Measurements from ENCODE around the gene TBC1D22A. TPM values are rescaled to one million over a fixed set of nuclear protein-coding genes. Genes with fewer than 3 reads are reported as not detected.
A peak's percentile ranks its signal among the peaks of the same experiment; 100 is the strongest.

The TBC1D22A gene
- 10 to 100 TPM; 38.5 to 41.0 TPM for total RNA-seq

GRCh38 chr22:46762238-46763050, at the start of gene TBC1D22A:
Gene TBC1D22A, plus strand, starts transcription at chr22:46762650. Its CDS starts 137 bp downstream, at chr22:46762787.
- Mint-ChIP-seq H3K9me3 (no peaks in the 10 kb centered on the region), H3K36me3 (ENCODE audit: low read depth) (peaks cover 28% of the 10 kb centered on the region), H3K27me3 (no peaks in the 10 kb centered on the region), H3K27ac (peak within 1 kb of the TSS; percentile 92), H3K4me1 (peaks cover 58% of the 10 kb centered on the region), H3K4me3 (peak within 1 kb of the TSS; percentile 98)
- DNase-seq, result peak; percentile 95
- ChIA-PET CTCF (interaction anchor here (0.7 to 9.7 kb wide), 9 partner anchors 12 to 199 kb away, joined by 3 to 178 read pairs (median 4); partner anchors contain the start of gene CERK), POLR2A (interaction anchor here (0.5 to 4.3 kb wide), 23 partner anchors 9 to 1166 kb away, joined by 3 to 75 read pairs (median 5); partner anchors contain the start of gene CERK)

GRCh38 chr22:46714550-46714949, 47.9 kb upstream of the TBC1D22A start:
- Mint-ChIP-seq H3K27ac (no peak overlapping the region), H3K36me3 (ENCODE audit: low read depth) (peaks cover 63% of the 10 kb centered on the region), H3K4me1 (no peaks in the 10 kb centered on the region), H3K27me3 (no peaks in the 10 kb centered on the region), H3K9me3 (no peaks in the 10 kb centered on the region), H3K4me3 (no peak overlapping the region)
- no peak for DNase-seq
- ChIA-PET CTCF (no interaction called here), POLR2A (no interaction called here)

GRCh38 chr22:46719921-46720320, 42.5 kb upstream of the TBC1D22A start:
- Mint-ChIP-seq H3K27me3 (no peaks in the 10 kb centered on the region), H3K4me1 (no peaks in the 10 kb centered on the region), H3K36me3 (ENCODE audit: low read depth) (peaks cover 51% of the 10 kb centered on the region), H3K4me3 (no peak overlapping the region), H3K9me3 (no peaks in the 10 kb centered on the region), H3K27ac (no peak overlapping the region)
- POLR2A ChIA-PET, result no interaction called here
- DNase-seq, result no peak
- CTCF ChIA-PET, result no interaction called here

- H3K27ac Mint-ChIP-seq, result no peak overlapping the region
- POLR2A ChIA-PET, result interaction anchor here (0.6 kb wide), 1 partner anchor 27 kb away, joined by 3 read pairs; no protein-coding TSS in a partner anchor
- no peaks in the 10 kb centered on the region for H3K27me3 Mint-ChIP-seq
- no peaks in the 10 kb centered on the region for H3K9me3 Mint-ChIP-seq
- no peak for DNase-seq
- H3K4me1 Mint-ChIP-seq, result no peaks in the 10 kb centered on the region
- peaks cover 57% of the 10 kb centered on the region for H3K36me3 Mint-ChIP-seq (ENCODE audit: low read depth)
- H3K4me3 Mint-ChIP-seq, result no peak overlapping the region
- CTCF ChIA-PET, result no interaction called here
Measured at GRCh38 chr22:46721501-46722085, 40.9 kb upstream of the TBC1D22A start.

- H3K4me3 Mint-ChIP-seq, result no peak overlapping the region
- H3K4me1 Mint-ChIP-seq, result no peaks in the 10 kb centered on the region
- peaks cover 47% of the 10 kb centered on the region for H3K36me3 Mint-ChIP-seq (ENCODE audit: low read depth)
- POLR2A ChIA-PET, result no interaction called here
- H3K9me3 Mint-ChIP-seq, result no peaks in the 10 kb centered on the region
- H3K27ac Mint-ChIP-seq, result no peak overlapping the region
- no peaks in the 10 kb centered on the region for H3K27me3 Mint-ChIP-seq
- no peak for DNase-seq
- CTCF ChIA-PET, result interaction anchor here (0.7 kb wide), 1 partner anchor 14 kb away, joined by 3 read pairs; no protein-coding TSS in a partner anchor
Measured at GRCh38 chr22:46723882-46724281, 38.6 kb upstream of the TBC1D22A start.

GRCh38 chr22:46725096-46725495, 37.4 kb upstream of the TBC1D22A start:
- Mint-ChIP-seq H3K9me3 (no peaks in the 10 kb centered on the region), H3K27ac (no peak overlapping the region), H3K36me3 (ENCODE audit: low read depth) (peaks cover 39% of the 10 kb centered on the region), H3K27me3 (no peaks in the 10 kb centered on the region), H3K4me1 (peaks cover 3% of the 10 kb centered on the region), H3K4me3 (no peak overlapping the region)
- no peak for DNase-seq
- POLR2A ChIA-PET, result interaction anchor here (1.4 kb wide), 1 partner anchor 78 kb away, joined by 3 read pairs; no protein-coding TSS in a partner anchor
- CTCF ChIA-PET, result no interaction called here

GRCh38 chr22:46726066-46726985, 36.1 kb upstream of the TBC1D22A start:
- H3K9me3 Mint-ChIP-seq, result no peaks in the 10 kb centered on the region
- ChIA-PET CTCF (no interaction called here), POLR2A (interaction anchor here (1.4 kb wide), 1 partner anchor 77 kb away, joined by 3 read pairs; no protein-coding TSS in a partner anchor)
- no peaks in the 10 kb centered on the region for H3K27me3 Mint-ChIP-seq
- H3K36me3 Mint-ChIP-seq (ENCODE audit: low read depth), result peaks cover 46% of the 10 kb centered on the region
- peaks cover 10% of the 10 kb centered on the region for H3K4me1 Mint-ChIP-seq
- H3K27ac Mint-ChIP-seq, result no peak overlapping the region
- no peak for DNase-seq
- H3K4me3 Mint-ChIP-seq, result no peak overlapping the region

- ChIA-PET CTCF (no interaction called here), POLR2A (no interaction called here)
- no peak for DNase-seq
- Mint-ChIP-seq H3K4me1 (peaks cover 15% of the 10 kb centered on the region), H3K27me3 (no peaks in the 10 kb centered on the region), H3K9me3 (no peaks in the 10 kb centered on the region), H3K4me3 (no peak overlapping the region), H3K27ac (no peak overlapping the region), H3K36me3 (ENCODE audit: low read depth) (peaks cover 46% of the 10 kb centered on the region)
Measured at GRCh38 chr22:46726986-46727317, 35.5 kb upstream of the TBC1D22A start.

- CTCF ChIA-PET, result no interaction called here
Measured at GRCh38 chr22:46727813-46728364, 34.6 kb upstream of the TBC1D22A start.

GRCh38 chr22:46728470-46728869, 34.0 kb upstream of the TBC1D22A start:
- Mint-ChIP-seq H3K4me3 (no peak overlapping the region), H3K36me3 (ENCODE audit: low read depth) (peaks cover 51% of the 10 kb centered on the region), H3K27ac (no peak overlapping the region), H3K4me1 (peaks cover 22% of the 10 kb centered on the region), H3K9me3 (no peaks in the 10 kb centered on the region), H3K27me3 (no peaks in the 10 kb centered on the region)
- CTCF ChIA-PET, result no interaction called here
- no peak for DNase-seq
- POLR2A ChIA-PET, result no interaction called here

More at GRCh38 chr22:46727813-46728364, 34.6 kb upstream of the TBC1D22A start:
- H3K27ac Mint-ChIP-seq, result no peak overlapping the region
- POLR2A ChIA-PET, result no interaction called here
- no peaks in the 10 kb centered on the region for H3K27me3 Mint-ChIP-seq
- no peaks in the 10 kb centered on the region for H3K9me3 Mint-ChIP-seq
- peaks cover 22% of the 10 kb centered on the region for H3K4me1 Mint-ChIP-seq
- no peak for DNase-seq
- H3K36me3 Mint-ChIP-seq (ENCODE audit: low read depth), result peaks cover 51% of the 10 kb centered on the region
- no peak overlapping the region for H3K4me3 Mint-ChIP-seq

- H3K9me3 Mint-ChIP-seq, result no peaks in the 10 kb centered on the region
- DNase-seq, result no peak
- ChIA-PET POLR2A (no interaction called here), CTCF (no interaction called here)
- no peak overlapping the region for H3K27ac Mint-ChIP-seq
- peaks cover 43% of the 10 kb centered on the region for H3K4me1 Mint-ChIP-seq
- H3K4me3 Mint-ChIP-seq, result no peak overlapping the region
- H3K36me3 Mint-ChIP-seq (ENCODE audit: low read depth), result peaks cover 53% of the 10 kb centered on the region
- no peaks in the 10 kb centered on the region for H3K27me3 Mint-ChIP-seq
Measured at GRCh38 chr22:46730568-46731245, 31.7 kb upstream of the TBC1D22A start.

- no peak overlapping the region for H3K27ac Mint-ChIP-seq
- no peak overlapping the region for H3K4me3 Mint-ChIP-seq
- DNase-seq, result no peak
- peaks cover 48% of the 10 kb centered on the region for H3K36me3 Mint-ChIP-seq (ENCODE audit: low read depth)
- ChIA-PET CTCF (no interaction called here), POLR2A (no interaction called here)
- H3K27me3 Mint-ChIP-seq, result no peaks in the 10 kb centered on the region
- H3K9me3 Mint-ChIP-seq, result no peaks in the 10 kb centered on the region
- H3K4me1 Mint-ChIP-seq, result peaks cover 47% of the 10 kb centered on the region
Measured at GRCh38 chr22:46731246-46732040, 31.0 kb upstream of the TBC1D22A start.
